COLO829 (cell line): Measurements from ENCODE around the gene FAF1.
A peak's percentile ranks its signal among the peaks of the same experiment; 100 is the strongest.

Source experiments
- DNase-seq: peaks from one replicate; pipeline ENCODE4 v3.0.0; 2012; ENCODE audit warnings: low spot score

Gene FAF1

GRCh38 chr1:50490640-50491039 is 469.4 kb downstream of the FAF1 start:
- DNase-seq, result no peak

- no peak for DNase-seq
Measured at GRCh38 chr1:50488876-50489275, 471.2 kb downstream of the FAF1 start.

- DNase-seq, result no peak
Measured at GRCh38 chr1:50488356-50488755, 471.7 kb downstream of the FAF1 start.

GRCh38 chr1:50487725-50488124 is 472.3 kb downstream of the FAF1 start:
- no peak for DNase-seq

GRCh38 chr1:50481142-50481736 is 478.8 kb downstream of the FAF1 start:
- no peak for DNase-seq

GRCh38 chr1:50476800-50477199 is 483.3 kb downstream of the FAF1 start:
- no peak for DNase-seq

- peak; percentile 19 for DNase-seq
Measured at GRCh38 chr1:50474859-50475809, 484.9 kb downstream of the FAF1 start.

- no peak for DNase-seq
Measured at GRCh38 chr1:50473513-50473912, 486.6 kb downstream of the FAF1 start.

- DNase-seq, result no peak
Measured at GRCh38 chr1:50471967-50472366, 488.1 kb downstream of the FAF1 start.

GRCh38 chr1:50462964-50463363 is 497.1 kb downstream of the FAF1 start:
- DNase-seq, result no peak

GRCh38 chr1:50458507-50458906 is 501.6 kb downstream of the FAF1 start:
- DNase-seq, result no peak

- DNase-seq, result no peak
Measured at GRCh38 chr1:50454911-50455310, 505.2 kb downstream of the FAF1 start.

GRCh38 chr1:50453266-50453665 is 506.8 kb downstream of the FAF1 start:
- no peak for DNase-seq

GRCh38 chr1:50452700-50453099 is 507.4 kb downstream of the FAF1 start:
- DNase-seq, result no peak

- DNase-seq, result no peak
Measured at GRCh38 chr1:50450861-50451653, 509.0 kb downstream of the FAF1 start.

- no peak for DNase-seq
Measured at GRCh38 chr1:50447961-50448360, 512.1 kb downstream of the FAF1 start.

- DNase-seq, result no peak
Measured at GRCh38 chr1:50441183-50441582, 518.9 kb downstream of the FAF1 start.

- no peak for DNase-seq
Measured at GRCh38 chr1:50438945-50439344, 521.1 kb downstream of the FAF1 start.

- no peak for DNase-seq
Measured at GRCh38 chr1:50436489-50436888, 523.6 kb downstream of the FAF1 start.

- DNase-seq, result no peak
Measured at GRCh38 chr1:50430010-50430405, 530.1 kb downstream of the FAF1 start.

GRCh38 chr1:50427818-50428779 is 532.0 kb downstream of the FAF1 start:
- DNase-seq, result no peak
